ENCODE data around the gene RENBP. TPM values are rescaled to one million over a fixed set of nuclear protein-coding genes. Genes with fewer than 3 reads are reported as not detected.
"Not testable (repeated sequence)": the region's sequence is repeated elsewhere in the genome, so short reads cannot be mapped to it uniquely, and the experiment has no call there.

The RENBP gene
- 0.11 TPM in 1 of 2 replicates, not detected in the other for total RNA-seq (2014; rRNA removed; shearing (Covaris generic))

DNA sequence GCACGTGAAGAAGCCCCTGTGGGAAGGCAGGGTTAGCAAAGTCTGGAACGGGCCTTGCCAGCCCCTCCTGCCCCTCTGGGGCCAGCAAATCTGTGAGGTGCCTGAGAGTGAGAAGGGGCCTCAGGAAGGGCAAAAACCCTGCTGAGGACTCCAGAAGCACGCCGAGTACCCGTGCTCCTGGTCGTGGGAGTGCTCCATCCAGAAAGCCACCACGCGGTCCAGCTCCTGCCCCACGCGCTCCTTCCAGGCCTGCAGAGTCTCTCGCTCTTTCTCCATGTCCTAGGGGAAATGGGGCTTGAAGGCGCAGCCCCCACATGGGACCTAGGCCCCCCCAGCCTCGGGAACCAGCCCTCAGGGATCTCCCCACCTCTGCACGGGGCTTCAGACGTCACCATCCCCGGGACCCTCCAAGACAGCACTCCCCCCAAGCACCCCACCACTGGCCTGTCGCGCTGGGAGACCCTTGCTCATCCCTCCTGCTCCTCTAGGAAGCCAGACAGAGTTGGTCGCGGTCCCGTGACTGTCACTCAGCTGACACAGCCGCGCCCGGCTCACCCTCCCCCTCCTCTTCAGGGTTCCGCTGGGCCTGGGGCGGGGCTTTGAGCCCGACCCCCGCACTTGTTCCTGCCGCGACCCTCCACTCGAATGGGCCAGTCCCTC lies at the start of gene RENBP:
Gene RENBP (minus strand): TSS at position 504 of the 660 bp plus-strand sequence. CDS start 33 bp downstream, at position 471.
- H3K9me3 ChIP-seq (replicated peaks), result no peaks in the 10 kb centered on the region
- H3K27me3 ChIP-seq (replicated peaks), result no peaks in the 10 kb centered on the region
- H3K4me1 ChIP-seq (replicated peaks), result no peaks in the 10 kb centered on the region
- H3K4me3 ChIP-seq, result no peak within 1 kb of the TSS
- peaks cover 11% of the 10 kb centered on the region for H3K36me3 ChIP-seq
- DNase-seq (ENCODE audit: low read depth in 1 of 2, low spot score in 2 of 2), result no peak
- H3K27ac ChIP-seq, result no peak within 1 kb of the TSS

DNA sequence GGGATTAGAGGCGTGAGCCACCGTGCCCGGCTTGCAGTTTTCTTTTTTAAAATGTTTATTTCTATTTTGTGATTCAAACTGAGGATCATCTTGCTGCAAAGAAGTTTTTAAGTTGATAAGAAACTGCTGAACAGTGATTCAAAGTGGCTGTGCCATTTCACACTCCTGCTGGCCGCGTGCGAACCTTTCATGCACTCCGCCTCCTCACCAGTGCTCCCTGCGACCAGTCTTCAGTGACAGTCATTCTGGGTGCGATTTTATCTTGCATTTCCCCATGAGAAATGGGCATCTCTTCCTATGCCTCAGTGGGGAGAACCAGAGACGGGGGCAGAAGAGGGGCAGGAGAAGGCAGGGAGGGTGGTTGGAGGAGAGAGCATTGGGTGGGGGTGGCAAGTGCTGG lies 49.5 kb upstream of the RENBP start:
- DNase-seq (ENCODE audit: low read depth in 1 of 2, low spot score in 2 of 2), result no peak
- H3K36me3 ChIP-seq, result no peaks in the 10 kb centered on the region
- H3K9me3 ChIP-seq (replicated peaks), result no peaks in the 10 kb centered on the region
- no peak overlapping the region for H3K27ac ChIP-seq
- H3K27me3 ChIP-seq (replicated peaks), result no peaks in the 10 kb centered on the region
- H3K4me1 ChIP-seq (replicated peaks), result no peaks in the 10 kb centered on the region
- no peak overlapping the region for H3K4me3 ChIP-seq

DNA sequence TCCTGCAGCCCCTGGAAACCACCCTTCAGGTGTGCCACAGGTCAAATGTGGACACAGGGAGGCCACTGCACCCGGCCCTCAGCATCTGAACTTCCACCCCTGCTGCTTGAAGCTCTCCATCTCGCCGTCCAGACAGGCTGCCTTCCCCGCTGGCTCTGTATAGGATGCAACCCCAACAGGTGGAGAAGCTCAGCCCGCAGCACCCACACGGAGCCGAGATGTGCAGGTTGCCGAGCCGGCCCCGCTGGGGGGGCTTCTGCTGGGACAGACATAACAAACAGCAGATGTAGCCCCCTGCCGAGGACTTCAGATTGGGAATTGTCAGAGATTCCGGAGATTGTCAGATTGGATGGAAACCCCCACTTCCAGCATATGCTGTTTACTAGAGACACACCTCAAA lies 48.6 kb upstream of the RENBP start:
- DNase-seq (ENCODE audit: low read depth in 1 of 2, low spot score in 2 of 2), result no peak
- Histone ChIP-seq H3K36me3 (no peaks in the 10 kb centered on the region), H3K4me1 (replicated peaks) (no peaks in the 10 kb centered on the region), H3K9me3 (replicated peaks) (no peaks in the 10 kb centered on the region), H3K27ac (no peak overlapping the region), H3K4me3 (no peak overlapping the region), H3K27me3 (replicated peaks) (no peaks in the 10 kb centered on the region)

DNA sequence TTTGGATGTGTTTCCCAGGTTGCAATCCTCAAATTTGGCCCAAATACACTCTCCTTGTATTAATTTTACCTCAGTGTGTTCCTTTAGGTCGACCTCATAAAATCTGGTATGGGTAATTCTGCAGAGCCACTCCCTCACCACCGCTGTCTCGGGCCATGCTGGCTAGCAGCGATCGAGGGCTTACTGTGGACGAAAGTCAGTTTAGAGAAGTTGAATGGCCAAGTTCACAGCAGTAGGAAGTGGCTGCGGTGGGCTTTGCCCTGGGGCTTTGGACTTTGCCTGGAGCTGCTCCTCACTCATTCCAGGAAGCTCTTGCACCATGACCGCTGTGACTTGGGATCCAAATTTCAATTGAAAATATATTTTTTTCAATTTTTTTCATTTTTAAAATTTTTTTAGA lies 47.7 kb upstream of the RENBP start:
- H3K27ac ChIP-seq, result no peak overlapping the region
- no peak overlapping the region for H3K4me3 ChIP-seq
- H3K27me3 ChIP-seq (replicated peaks), result no peaks in the 10 kb centered on the region
- H3K36me3 ChIP-seq, result no peaks in the 10 kb centered on the region
- no peak for DNase-seq (ENCODE audit: low read depth in 1 of 2, low spot score in 2 of 2)
- H3K9me3 ChIP-seq (replicated peaks), result no peaks in the 10 kb centered on the region
- H3K4me1 ChIP-seq (replicated peaks), result no peaks in the 10 kb centered on the region

DNA sequence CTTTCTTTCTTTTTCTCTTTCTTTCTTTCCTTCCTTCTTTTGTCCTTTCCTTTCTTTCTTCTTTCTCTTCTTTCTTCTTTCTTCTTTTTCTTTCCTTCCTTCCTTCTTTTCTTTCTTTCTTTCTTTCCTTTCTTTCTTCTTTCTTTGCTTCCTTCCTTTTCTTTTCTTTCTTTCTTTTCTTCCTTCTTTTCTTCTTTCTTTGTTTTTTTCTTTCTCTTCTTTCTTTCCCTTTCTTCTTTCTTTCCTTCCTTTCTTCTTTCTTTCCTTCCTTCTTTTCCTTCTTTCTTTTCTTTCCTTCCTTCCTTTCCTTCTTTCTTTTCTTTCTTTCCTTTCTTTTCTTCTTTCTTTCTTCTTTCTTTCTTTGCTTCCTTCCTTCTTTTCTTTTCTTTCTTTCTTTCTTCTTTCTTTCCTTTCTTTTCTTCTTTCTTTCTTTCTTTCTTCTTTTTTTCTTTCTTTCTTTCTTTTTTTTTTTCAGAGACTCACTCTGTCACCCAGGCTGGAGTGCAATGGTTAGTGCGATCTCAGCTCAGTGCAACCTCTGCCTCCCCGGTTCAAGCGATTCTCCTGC lies 46.7 kb upstream of the RENBP start:
- Histone ChIP-seq H3K9me3 (replicated peaks) (no peaks in the 10 kb centered on the region), H3K4me3 (no peak overlapping the region), H3K27ac (no peak overlapping the region), H3K4me1 (replicated peaks) (no peaks in the 10 kb centered on the region), H3K27me3 (replicated peaks) (no peaks in the 10 kb centered on the region), H3K36me3 (no peaks in the 10 kb centered on the region)
- no peak for DNase-seq (ENCODE audit: low read depth in 1 of 2, low spot score in 2 of 2)

DNA sequence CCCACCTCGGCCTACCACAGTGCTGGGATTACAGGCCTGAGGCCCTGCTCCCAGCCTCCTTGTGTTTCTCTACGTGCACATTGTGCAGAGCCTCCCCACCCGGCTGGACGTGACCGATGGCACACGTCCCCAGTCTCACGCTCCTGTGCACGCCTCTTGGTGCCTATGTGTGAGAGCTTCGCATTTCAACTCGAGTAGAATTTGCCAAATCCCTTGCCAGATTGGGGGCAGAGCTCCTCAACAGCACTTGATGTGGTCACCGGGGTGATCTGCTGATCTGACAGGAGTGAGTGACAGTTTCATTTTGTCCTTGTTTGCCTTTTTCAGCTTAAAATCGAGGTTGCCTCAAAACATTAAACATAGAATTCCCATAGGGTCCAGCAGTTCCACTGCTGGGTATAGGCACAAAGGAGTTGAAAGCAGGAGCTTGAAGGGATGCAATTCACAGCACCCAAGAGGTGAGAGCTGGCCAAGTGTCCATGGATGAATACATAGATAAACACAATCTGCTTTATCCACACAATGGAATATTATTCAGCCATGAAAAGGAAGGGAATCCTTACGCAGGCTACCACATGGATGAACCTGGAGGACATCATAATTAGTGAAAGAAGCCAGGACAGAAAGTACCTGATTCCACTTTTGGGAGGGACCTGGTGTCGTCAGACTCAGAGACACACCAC lies 45.7 kb upstream of the RENBP start:
- Histone ChIP-seq H3K4me1 (replicated peaks) (peaks cover 6% of the 10 kb centered on the region), H3K9me3 (replicated peaks) (no peaks in the 10 kb centered on the region), H3K27me3 (replicated peaks) (no peaks in the 10 kb centered on the region), H3K27ac (no peak overlapping the region), H3K4me3 (no peak overlapping the region), H3K36me3 (no peaks in the 10 kb centered on the region)
- no peak for DNase-seq (ENCODE audit: low read depth in 1 of 2, low spot score in 2 of 2)

DNA sequence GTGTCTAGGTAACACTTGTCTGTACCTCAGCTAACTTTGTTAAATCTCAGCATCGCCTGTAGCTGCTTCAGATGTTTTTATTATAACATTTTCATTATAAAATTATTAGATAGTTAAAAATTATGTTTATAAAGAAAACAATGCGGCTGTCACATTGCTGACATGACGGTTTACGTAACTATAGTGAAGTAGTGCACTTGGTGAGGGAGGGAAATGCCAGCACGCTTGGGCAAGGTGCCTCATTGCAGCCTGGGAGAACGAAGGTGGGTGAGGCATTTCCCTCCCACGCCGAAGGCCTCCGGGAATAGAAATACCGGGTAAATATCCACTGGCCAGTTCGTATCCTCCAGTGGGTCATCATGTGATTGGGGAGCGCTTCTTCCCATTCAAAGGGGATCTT lies 44.0 kb upstream of the RENBP start:
- no peak overlapping the region for H3K4me3 ChIP-seq
- DNase-seq (ENCODE audit: low read depth in 1 of 2, low spot score in 2 of 2), result no peak
- H3K36me3 ChIP-seq, result no peaks in the 10 kb centered on the region
- H3K9me3 ChIP-seq (replicated peaks), result no peaks in the 10 kb centered on the region
- H3K27me3 ChIP-seq (replicated peaks), result no peaks in the 10 kb centered on the region
- no peak overlapping the region for H3K27ac ChIP-seq
- H3K4me1 ChIP-seq (replicated peaks), result peaks cover 7% of the 10 kb centered on the region

DNA sequence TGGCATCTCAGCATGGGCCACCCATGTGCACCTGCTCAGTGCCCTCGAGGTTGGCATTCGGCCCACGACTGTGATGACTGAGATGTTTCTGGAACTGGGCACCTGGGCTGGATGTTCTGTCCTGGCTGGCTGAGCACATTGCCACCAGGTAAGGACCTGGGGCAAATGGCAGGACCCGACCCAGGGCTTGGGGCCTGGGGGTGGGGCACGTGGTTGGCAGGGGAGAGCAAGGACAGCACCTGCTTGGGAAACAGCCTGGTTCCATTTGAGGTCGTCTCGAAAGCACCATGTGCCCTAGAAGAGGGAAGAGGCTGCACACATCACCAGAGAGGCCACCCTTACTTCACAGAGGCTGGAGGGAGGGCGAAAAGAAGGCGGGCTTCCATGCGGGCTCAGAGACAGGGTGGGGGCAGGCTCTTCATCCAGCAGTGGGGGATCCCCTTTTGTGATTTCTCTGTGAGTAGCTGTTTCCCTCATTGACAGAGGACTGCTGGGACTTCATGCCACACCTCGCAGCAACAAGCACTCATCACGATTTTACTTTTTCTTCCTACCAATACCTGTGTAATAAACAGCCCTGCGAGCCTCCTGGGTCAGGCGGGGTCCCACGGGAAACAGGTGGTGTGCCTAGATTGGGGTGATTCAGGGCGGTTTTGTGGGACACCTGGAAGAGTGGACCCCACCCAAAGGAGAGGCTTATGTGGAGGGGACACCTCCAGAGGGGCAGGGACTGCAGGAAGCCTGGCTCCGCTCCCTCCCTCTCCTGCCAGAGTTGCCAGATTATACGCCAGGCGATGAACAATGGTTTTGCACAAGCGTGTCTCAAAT lies 40.1 kb upstream of the RENBP start:
- H3K36me3 ChIP-seq, result no peaks in the 10 kb centered on the region
- H3K4me3 ChIP-seq, result no peak overlapping the region
- peaks cover 7% of the 10 kb centered on the region for H3K4me1 ChIP-seq (replicated peaks)
- H3K27me3 ChIP-seq (replicated peaks), result no peaks in the 10 kb centered on the region
- no peak for DNase-seq (ENCODE audit: low read depth in 1 of 2, low spot score in 2 of 2)
- H3K27ac ChIP-seq, result no peak overlapping the region
- no peaks in the 10 kb centered on the region for H3K9me3 ChIP-seq (replicated peaks)

DNA sequence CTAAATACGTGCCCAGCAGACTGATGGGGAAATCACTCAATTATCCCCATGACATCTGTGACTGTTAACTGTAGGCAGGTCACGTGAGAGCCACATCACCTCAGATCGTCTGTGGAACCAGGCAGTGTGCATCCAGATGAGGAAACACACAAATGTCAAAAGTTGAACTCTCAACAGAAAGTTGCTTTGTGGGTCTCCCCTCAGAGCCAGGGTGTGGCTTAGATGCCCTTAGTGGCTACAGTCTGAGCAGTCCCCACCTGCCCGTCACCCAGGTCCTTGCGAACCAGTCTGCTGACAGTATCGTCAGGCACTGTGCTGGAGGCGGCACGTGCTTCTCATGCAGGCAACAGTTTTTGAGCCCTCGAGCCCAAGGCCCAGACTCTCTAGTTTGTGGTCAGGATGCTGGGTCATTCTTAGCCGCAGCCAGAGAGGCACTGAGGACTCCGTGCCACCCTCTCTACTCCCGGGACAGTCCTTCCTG lies 38.9 kb upstream of the RENBP start:
- H3K36me3 ChIP-seq, result no peaks in the 10 kb centered on the region
- no peak overlapping the region for H3K4me3 ChIP-seq
- no peaks in the 10 kb centered on the region for H3K9me3 ChIP-seq (replicated peaks)
- no peak overlapping the region for H3K27ac ChIP-seq
- H3K27me3 ChIP-seq (replicated peaks), result no peaks in the 10 kb centered on the region
- no peak for DNase-seq (ENCODE audit: low read depth in 1 of 2, low spot score in 2 of 2)
- peaks cover 7% of the 10 kb centered on the region for H3K4me1 ChIP-seq (replicated peaks)

DNA sequence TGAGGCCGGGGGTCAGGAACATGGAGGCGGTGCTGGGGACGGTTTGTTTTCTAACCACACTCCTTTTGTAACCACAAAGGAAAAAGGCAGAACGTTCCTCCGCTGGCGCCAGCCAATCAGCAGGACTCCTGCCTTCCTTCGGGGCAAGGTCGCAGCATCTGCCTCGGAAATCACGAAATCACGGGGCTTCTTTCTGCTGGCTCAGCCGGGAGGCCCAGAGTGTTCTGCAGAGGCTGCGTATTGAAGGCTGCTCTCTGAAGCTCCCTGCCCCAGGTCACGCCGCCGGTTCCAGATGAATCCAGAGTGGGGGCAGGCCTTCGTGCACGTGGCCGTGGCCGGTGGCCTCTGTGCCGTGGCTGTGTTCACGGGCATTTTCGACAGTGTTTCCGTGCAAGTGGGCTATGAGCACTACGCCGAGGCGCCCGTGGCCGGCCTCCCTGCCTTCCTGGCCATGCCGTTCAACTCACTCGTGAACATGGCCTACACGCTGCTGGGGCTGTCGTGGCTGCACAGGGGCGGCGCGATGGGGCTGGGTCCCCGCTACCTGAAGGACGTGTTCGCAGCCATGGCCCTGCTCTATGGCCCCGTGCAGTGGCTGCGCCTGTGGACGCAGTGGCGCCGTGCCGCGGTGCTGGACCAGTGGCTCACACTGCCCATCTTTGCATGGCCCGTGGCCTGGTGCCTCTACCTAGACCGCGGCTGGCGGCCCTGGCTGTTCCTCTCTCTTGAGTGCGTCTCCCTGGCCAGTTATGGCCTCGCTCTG lies 37.5 kb upstream of the RENBP start:
- DNase-seq (ENCODE audit: low read depth in 1 of 2, low spot score in 2 of 2), result no peak
- no peaks in the 10 kb centered on the region for H3K9me3 ChIP-seq (replicated peaks)
- no peaks in the 10 kb centered on the region for H3K27me3 ChIP-seq (replicated peaks)

DNA sequence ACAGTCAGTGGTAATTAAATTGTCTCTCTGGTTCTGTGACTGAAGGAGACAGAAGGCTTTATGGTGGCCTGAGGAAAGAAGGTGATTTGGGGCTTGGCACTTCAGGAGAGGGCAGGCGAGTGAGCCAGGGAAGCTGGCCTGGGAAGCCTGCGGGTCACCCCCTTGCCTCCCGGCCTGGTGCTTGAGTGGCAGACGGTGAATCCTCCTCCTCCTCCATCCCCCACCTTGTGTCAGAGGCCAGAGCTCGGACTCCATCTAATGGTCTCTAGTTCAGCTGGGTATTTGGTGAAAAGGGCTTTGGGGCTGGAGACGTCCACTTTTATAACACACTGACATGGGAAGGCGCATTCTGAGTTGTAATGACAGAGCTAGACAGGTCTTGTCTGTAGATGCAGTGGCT lies 36.8 kb upstream of the RENBP start:
- Histone ChIP-seq H3K27ac (no peak overlapping the region), H3K4me3 (no peak overlapping the region), H3K27me3 (replicated peaks) (no peaks in the 10 kb centered on the region), H3K9me3 (replicated peaks) (no peaks in the 10 kb centered on the region), H3K4me1 (replicated peaks) (peaks cover 7% of the 10 kb centered on the region), H3K36me3 (no peaks in the 10 kb centered on the region)
- DNase-seq (ENCODE audit: low read depth in 1 of 2, low spot score in 2 of 2), result no peak

More for the DNA sequence above, 37.5 kb upstream of the RENBP start:
- Histone ChIP-seq H3K27ac (no peak overlapping the region), H3K4me1 (replicated peaks) (peaks cover 7% of the 10 kb centered on the region), H3K4me3 (no peak overlapping the region), H3K36me3 (no peaks in the 10 kb centered on the region)

DNA sequence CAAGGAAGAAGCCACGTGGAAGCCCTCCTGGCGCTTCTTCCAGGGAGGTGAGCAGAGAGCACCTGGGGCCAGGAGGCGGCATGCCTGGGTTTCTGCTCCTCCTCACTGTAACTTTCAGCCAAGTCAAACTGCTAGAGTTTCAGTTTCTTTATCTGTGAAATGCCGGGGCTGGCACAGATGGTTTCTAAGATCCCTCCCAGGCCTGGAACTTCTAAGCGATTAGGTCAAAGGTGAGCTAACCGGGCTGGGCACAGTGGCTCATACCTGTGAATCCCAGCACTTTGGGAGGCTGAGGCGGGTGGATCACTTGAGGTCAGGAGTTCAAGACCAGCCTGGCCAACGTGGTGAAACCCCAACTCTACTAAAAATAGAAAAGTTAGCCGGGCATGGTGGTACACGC lies 36.0 kb upstream of the RENBP start:
- H3K27ac ChIP-seq; H3K27me3 ChIP-seq (replicated peaks); H3K36me3 ChIP-seq; H3K4me3 ChIP-seq; H3K9me3 ChIP-seq (replicated peaks); H3K4me1 ChIP-seq (replicated peaks); DNase-seq (ENCODE audit: low read depth in 1 of 2, low spot score in 2 of 2): not testable (repeated sequence)

DNA sequence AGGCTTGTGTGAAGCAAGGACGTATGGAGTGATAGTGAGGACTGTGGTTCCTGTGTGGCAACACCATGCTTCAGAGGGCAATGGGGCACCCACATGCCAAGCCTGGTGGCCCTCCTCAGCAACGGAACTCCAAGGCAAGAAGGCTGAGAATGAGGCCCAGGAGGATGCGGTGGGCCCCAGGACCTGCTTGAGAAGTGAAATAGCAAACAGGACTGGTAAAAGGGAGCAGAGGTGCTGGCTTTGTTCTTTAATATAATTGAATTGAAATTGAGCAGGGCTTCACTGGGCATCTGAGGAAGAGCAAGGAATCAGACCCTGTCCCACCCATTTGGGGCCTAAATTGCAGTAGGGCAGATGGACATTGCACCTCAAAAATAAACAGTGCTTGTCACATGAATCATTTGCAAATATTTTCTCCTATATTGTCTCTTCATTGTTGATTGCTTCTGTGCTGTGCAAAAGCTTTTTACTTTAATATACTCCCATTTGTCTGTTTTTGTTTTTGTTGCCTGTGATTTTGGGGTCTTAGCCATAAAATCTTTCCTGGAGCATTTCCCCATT lies 30.4 kb upstream of the RENBP start:
- no peak overlapping the region for H3K4me3 ChIP-seq
- H3K27me3 ChIP-seq (replicated peaks), result no peaks in the 10 kb centered on the region
- no peak overlapping the region for H3K27ac ChIP-seq
- DNase-seq (ENCODE audit: low read depth in 1 of 2, low spot score in 2 of 2), result no peak
- peaks cover 9% of the 10 kb centered on the region for H3K4me1 ChIP-seq (replicated peaks)
- peaks cover 12% of the 10 kb centered on the region for H3K36me3 ChIP-seq
- H3K9me3 ChIP-seq (replicated peaks), result no peaks in the 10 kb centered on the region

All from SJSA1 (cell line).